Activated B cell treated with CpG ODN at 0.5 μM for 24 hours (primary cell): ENCODE measurements around the gene SMCO1. TPM values are rescaled to one million over a fixed set of nuclear protein-coding genes. Genes with fewer than 3 reads are reported as not detected.

Source experiments
- ATAC-seq: fragments of 200-7000 bp; cut with Tn5 transposase; one replicate; pipeline ENCODE4 v1.10.0; 2021; ENCODE audit warnings: low read depth, mild to moderate bottlenecking, moderate library complexity
- CTCF ChIA-PET: fragments of 350-600 bp; sonication (Branson Sonifier 250); formaldehyde crosslinking; loops from one replicate; lab custom pipeline; 2021; ENCODE audit warnings: antibody characterized with exemption; lab: Charles Lee
- POLR2A ChIA-PET: fragments of 350-600 bp; sonication (Branson Sonifier 250); formaldehyde crosslinking; loops from one replicate; lab custom pipeline; 2021; ENCODE audit warnings: antibody characterized with exemption; lab: Charles Lee
- DNase-seq: peaks from one replicate; pipeline ENCODE4 v3.0.0; 2022
- H3K27ac Mint-ChIP-seq: one replicate; pipeline ENCODE4 v1.8.0; 2020; ENCODE audit warnings: mixed read lengths
- H3K27me3 Mint-ChIP-seq: one replicate; pipeline ENCODE4 v1.8.0; 2021; ENCODE audit warnings: mixed read lengths
- H3K36me3 Mint-ChIP-seq: one replicate; pipeline ENCODE4 v1.8.0; 2021; ENCODE audit warnings: low read depth, mixed read lengths
- H3K4me1 Mint-ChIP-seq: one replicate; pipeline ENCODE4 v1.8.0; 2021; ENCODE audit warnings: mixed read lengths
- H3K4me3 Mint-ChIP-seq: one replicate; pipeline ENCODE4 v1.8.0; 2020; ENCODE audit warnings: mild to moderate bottlenecking, mixed read lengths
- H3K9me3 Mint-ChIP-seq: one replicate; pipeline ENCODE4 v1.8.0; 2020; ENCODE audit warnings: mixed read lengths
- intact Hi-C: fragments of 100-400 bp; cut with micrococcal nuclease; formaldehyde crosslinking; loops from one replicate; pipeline ENCODE4 v1.15.1; 2024
- total RNA-seq: library from RNA; stranded (reverse); gene quantifications from 2 replicates; pipeline ENCODE4 v1.2.3, GENCODE V29; 2022
- TF ChIP-seq, protein P1 (sequence below): fragments of 200-600 bp; IDR thresholded peaks from one replicate; pipeline ENCODE4 v1.8.0; 2022; ENCODE audit warnings: antibody characterized with exemption, mild to moderate bottlenecking

The SMCO1 gene
- total RNA-seq, 1 donor from 2014 or later = not detected

DNA sequence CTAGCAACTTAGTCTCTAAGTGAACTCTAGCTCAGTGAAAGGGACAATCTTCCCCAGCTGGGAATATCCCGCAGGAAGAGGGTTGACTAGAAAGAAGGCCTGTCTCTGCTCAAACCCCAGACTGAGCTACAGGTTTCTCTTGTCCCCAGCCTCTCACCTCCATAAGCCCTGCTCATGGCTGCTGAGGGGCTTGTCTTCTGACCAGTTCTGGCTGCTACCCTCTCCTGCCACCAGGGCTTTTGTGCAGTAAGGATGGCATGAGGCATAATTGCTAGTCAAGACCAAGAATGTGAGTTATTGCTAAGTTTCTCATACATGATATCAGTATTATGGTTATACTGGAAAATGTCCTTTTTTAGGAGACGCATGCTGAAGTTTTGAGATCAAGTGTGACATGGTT lies 31.9 kb upstream of the SMCO1 start:
- no peak for DNase-seq
- Mint-ChIP-seq H3K9me3 (peaks cover 6% of the 10 kb centered on the region), H3K27me3 (no peaks in the 10 kb centered on the region), H3K27ac (no peak overlapping the region), H3K36me3 (peaks cover 2% of the 10 kb centered on the region), H3K4me1 (no peaks in the 10 kb centered on the region), H3K4me3 (no peak overlapping the region)
- POLR2A ChIA-PET = no interaction called here
- TF ChIP-seq, protein P1, sequence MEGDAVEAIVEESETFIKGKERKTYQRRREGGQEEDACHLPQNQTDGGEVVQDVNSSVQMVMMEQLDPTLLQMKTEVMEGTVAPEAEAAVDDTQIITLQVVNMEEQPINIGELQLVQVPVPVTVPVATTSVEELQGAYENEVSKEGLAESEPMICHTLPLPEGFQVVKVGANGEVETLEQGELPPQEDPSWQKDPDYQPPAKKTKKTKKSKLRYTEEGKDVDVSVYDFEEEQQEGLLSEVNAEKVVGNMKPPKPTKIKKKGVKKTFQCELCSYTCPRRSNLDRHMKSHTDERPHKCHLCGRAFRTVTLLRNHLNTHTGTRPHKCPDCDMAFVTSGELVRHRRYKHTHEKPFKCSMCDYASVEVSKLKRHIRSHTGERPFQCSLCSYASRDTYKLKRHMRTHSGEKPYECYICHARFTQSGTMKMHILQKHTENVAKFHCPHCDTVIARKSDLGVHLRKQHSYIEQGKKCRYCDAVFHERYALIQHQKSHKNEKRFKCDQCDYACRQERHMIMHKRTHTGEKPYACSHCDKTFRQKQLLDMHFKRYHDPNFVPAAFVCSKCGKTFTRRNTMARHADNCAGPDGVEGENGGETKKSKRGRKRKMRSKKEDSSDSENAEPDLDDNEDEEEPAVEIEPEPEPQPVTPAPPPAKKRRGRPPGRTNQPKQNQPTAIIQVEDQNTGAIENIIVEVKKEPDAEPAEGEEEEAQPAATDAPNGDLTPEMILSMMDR = no peak
- ATAC-seq = no peak
- CTCF ChIA-PET = no interaction called here
- intact Hi-C loops = no loop called here

DNA sequence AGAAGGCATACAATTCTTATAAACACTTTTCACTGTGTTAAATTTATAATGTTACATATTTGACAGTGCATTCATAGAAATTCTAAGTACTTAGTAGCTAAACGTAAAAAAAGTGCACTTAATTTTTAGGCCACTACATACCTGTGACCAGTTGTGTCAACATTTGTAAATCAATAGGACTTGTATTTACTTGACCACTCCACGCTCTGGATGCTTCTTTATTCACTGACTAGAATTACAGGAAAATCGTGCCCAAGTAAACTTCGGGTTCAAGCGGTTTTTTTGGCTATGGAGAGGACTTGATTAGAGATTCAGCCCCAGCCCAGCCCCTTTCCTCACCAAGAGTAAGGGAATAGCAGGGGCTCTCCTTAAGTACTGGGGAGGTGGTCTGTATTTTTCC lies 31.4 kb upstream of the SMCO1 start:
- POLR2A ChIA-PET = no interaction called here
- H3K36me3 Mint-ChIP-seq = peaks cover 2% of the 10 kb centered on the region
- peaks cover 6% of the 10 kb centered on the region for H3K9me3 Mint-ChIP-seq
- no peak overlapping the region for H3K4me3 Mint-ChIP-seq
- H3K27me3 Mint-ChIP-seq = no peaks in the 10 kb centered on the region
- no peak overlapping the region for H3K27ac Mint-ChIP-seq
- no peaks in the 10 kb centered on the region for H3K4me1 Mint-ChIP-seq
- DNase-seq = no peak
- TF ChIP-seq, protein P1 = no peak
- CTCF ChIA-PET = no interaction called here
- intact Hi-C loops = no loop called here
- no peak for ATAC-seq

DNA sequence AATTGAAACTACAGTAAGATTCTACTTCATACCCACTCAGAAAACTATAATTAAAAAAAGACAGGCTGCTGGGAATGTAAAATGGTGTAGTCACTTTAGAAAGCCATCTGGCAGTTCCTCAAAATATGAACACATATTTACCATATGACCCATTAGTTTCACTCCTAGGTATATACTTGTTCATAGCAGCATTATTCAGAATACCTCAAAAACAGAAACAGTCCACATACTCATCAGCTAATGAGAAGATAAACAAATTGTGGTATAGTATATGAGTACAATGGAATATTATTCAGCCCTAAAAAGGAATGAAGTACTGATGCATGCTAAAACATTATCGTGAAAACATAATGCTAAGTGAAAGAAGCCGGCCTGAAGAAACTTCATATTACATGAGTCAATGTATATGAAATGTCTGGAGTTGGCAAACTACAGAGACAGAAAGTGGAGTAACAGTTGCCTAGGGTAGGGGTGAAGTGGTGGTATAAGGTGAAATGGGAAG lies 29.4 kb upstream of the SMCO1 start:
- TF ChIP-seq, protein P1 = no peak
- Mint-ChIP-seq H3K9me3 (peaks cover 6% of the 10 kb centered on the region), H3K36me3 (no peaks in the 10 kb centered on the region), H3K4me3 (no peak overlapping the region), H3K27ac (no peak overlapping the region), H3K4me1 (no peaks in the 10 kb centered on the region), H3K27me3 (no peaks in the 10 kb centered on the region)
- ChIA-PET CTCF (no interaction called here), POLR2A (no interaction called here)
- no peak for ATAC-seq
- intact Hi-C loops = no loop called here
- DNase-seq = no peak

DNA sequence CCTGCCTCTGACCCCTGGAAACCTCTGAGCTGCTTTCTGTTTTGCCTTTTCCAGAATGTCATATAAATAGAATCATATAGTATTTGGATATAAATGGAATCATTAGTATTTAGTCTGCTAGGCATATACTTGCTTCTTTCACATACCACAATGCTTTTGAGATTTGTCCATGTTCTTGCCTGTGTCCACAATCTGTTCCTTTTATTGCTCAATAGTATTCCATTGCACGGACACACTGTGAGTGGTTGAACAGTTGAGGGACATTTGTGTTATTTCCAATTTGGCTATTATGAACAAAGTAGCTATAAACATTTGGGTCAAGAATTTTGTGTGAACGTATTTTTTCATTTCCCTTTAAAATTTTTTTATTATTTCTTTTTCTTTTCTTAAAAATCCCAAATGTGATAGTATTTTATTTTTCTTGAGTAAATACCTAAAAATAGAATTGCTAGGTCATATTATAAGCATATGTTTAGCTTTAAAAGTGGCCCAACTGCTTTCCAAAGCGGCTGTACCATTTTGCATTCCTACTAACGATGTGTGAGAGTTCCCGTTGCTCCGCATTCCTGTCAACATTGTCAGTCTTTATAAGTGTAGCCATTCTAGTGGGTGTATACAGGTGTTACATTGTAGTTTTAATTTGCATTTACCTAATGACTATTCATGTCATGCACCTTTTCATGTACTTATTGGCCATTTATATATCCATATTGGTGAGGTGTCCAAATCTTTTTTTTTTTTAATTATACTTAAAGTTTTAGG lies 26.7 kb upstream of the SMCO1 start:
- ChIA-PET POLR2A (no interaction called here), CTCF (no interaction called here)
- Mint-ChIP-seq H3K4me3 (no peak overlapping the region), H3K27me3 (no peaks in the 10 kb centered on the region), H3K9me3 (no peaks in the 10 kb centered on the region), H3K36me3 (no peaks in the 10 kb centered on the region), H3K27ac (no peak overlapping the region), H3K4me1 (peaks cover 2% of the 10 kb centered on the region)
- no peak for ATAC-seq
- TF ChIP-seq, protein P1 = no peak
- DNase-seq = no peak
- intact Hi-C loops = no loop called here

DNA sequence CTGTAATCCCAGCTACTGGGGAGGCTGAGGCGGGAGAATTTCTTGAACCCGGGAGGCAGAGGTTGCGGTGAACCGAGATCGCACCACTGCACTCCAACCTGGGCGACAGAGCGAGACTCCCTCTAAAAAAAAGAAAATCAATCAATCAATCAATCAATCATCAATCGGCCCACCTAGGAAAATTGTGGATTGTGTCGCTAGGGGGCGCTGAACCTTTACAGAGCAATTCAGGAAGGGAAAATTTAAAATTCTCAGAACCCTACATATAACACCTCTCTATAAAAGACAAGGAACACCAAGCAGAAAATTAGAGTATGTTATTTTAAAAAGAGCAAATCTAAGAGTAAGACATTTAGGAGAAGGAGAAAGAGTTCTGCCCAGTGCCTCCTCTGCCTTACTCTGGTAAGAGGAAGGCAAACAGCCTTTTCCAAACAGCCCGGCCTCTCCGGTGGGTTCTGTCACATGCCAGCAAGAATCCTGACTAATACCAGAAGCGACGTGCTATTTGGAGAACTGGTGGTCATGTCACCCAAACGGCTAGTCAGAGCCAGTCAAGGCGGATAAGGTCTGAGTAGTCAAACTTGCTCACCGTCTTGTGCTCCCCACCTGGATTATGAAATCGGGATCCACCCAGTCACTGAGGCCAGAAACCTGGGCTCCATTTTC lies 22.3 kb upstream of the SMCO1 start:
- peaks cover 2% of the 10 kb centered on the region for H3K4me1 Mint-ChIP-seq
- ATAC-seq (peak; percentile 34), DNase-seq (peak; percentile 25)
- ChIA-PET CTCF (interaction anchor here (1.2 kb wide), 1 partner anchor 18 kb away, joined by 3 read pairs; no protein-coding TSS in a partner anchor), POLR2A (no interaction called here)
- no peaks in the 10 kb centered on the region for H3K27me3 Mint-ChIP-seq
- no peaks in the 10 kb centered on the region for H3K9me3 Mint-ChIP-seq
- TF ChIP-seq, protein P1 = peak; percentile 23
- no peak overlapping the region for H3K27ac Mint-ChIP-seq
- intact Hi-C loops = loop anchor here (1.0 kb wide), 2 partner anchors 32 to 431 kb away; partner anchors contain the start of gene PIGZ
- H3K4me3 Mint-ChIP-seq = no peak overlapping the region
- H3K36me3 Mint-ChIP-seq = no peaks in the 10 kb centered on the region
